ENCODE data around the gene CHTF8.
"Not testable (repeated sequence)": the region's sequence is repeated elsewhere in the genome, so short reads cannot be mapped to it uniquely, and the experiment has no call there.

Gene CHTF8

DNA sequence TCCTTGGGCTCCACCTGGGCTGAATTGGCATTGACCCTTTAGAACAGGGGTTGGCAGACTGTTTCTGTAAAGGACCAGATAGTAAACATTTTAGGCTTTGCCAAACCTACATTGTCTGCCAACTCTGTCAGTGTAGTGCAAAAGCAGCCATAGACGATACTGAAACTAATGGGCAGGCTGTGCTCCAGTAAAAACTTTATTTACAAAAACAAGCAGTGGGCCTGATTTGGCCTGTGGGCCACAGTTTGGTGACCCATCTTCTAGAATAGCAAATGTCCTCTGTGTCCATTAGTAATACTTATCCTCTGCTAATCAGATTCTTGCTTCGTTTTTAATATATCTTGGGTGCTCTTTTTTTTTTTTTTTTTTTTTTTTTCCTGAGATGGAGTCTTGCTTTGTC is 6.2 kb upstream of the CHTF8 start:
- no peak for DNase-seq

DNA sequence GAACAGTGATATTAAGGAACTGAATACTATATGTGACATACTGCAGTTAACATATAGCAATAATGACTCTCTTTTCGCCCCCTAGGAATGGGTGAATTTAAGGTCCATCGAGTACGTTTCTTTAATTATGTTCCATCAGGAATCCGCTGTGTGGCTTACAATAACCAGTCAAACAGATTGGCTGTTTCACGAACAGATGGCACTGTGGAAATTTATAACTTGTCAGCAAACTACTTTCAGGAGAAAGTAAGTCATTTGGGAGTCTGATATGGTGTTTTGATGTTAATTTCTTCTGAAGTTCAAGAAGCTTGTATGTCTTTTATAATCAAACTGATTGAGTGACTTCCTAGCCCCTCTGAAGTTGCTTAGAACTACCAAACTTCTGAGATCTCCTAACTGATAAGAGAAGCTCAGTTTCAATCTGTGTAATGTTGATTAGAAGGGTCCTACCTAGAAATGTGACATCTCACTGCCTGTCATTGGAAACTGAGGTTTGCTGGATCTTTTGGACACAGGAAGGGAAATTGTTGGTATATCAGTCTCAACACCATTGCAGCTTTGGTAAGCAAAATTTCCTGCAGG is 1.1 kb upstream of the CHTF8 start:
- no peak for DNase-seq

- DNase-seq: peak; percentile 90
These were observed 457 bp downstream of the CHTF8 start for GRCh38 chr16:69131839-69132423.

DNA sequence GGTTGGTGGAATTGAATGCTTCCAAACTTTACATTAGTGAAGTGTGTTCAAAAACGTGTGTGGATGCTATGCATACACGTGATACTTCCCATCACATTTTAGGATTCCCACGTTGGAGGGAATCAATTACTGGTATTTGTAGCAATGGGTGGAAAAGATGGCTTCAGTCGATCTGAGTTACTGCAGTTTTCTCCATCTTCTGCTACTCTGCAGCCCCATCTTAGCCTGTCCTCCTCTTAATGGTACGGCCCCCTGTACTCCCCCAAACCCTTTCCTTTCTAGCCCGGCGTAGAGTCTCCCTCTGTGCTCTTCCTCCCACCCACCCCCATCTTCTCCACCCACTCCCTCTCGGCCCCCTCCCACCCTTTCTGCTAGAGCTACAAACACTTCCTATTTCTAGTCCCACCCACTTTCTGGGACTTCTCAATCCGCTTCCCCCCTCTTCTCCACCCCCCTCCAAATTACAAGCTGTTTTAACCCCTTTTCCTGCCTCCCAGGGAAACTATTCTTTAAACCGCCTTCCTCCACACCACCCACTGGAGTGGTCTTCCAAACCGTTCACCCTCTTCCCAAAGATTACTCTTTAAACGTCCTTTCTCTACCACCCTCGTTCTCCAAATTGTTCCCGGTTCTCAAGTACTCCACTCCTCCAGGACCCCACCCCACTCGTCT is 1.1 kb downstream of the CHTF8 start:
- peak; percentile 59 for DNase-seq

GRCh38 chr16:69130461-69130860 is 1.9 kb downstream of the CHTF8 start:
- no peak for DNase-seq

GRCh38 chr16:69127966-69128510 is 4.3 kb downstream of the CHTF8 start:
- DNase-seq: no peak

- not testable (repeated sequence) for DNase-seq
These were observed 5.6 kb downstream of the CHTF8 start for GRCh38 chr16:69126801-69127200.

- DNase-seq: no peak
These were observed 6.2 kb downstream of the CHTF8 start for GRCh38 chr16:69126221-69126620.

- DNase-seq: not testable (repeated sequence)
These were observed 7.4 kb downstream of the CHTF8 start for GRCh38 chr16:69124961-69125360.

- DNase-seq: not testable (repeated sequence)
These were observed 8.0 kb downstream of the CHTF8 start for GRCh38 chr16:69124406-69124805.

- no peak for DNase-seq
These were observed 8.5 kb downstream of the CHTF8 start for GRCh38 chr16:69123910-69124309.

GRCh38 chr16:69120096-69120664 is 12.2 kb downstream of the CHTF8 start:
- no peak for DNase-seq

GRCh38 chr16:69119536-69119935 is 12.9 kb downstream of the CHTF8 start:
- DNase-seq: no peak

DNA sequence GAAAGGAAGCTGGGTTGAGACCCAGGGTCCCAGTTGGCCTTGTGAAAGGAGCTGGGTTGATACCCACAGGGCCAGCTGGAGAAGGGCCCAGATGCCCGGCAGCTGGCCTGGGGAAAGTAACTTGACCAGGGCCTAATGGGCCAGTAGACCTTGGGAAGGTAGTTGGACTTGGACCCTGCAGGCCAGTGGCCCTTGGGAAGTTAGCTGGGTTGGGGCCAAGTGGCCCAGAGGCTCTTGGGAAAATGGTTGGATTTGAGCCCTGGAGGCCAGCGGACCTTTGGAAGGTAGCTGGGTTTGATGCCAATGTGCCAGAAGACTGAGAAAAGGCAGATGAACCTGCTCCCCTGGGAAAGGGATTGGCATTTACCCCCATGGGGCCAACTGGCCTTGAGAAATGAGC is 13.4 kb downstream of the CHTF8 start:
- DNase-seq: no peak

- DNase-seq: no peak
These were observed 13.9 kb downstream of the CHTF8 start for GRCh38 chr16:69118468-69118867.

DNA sequence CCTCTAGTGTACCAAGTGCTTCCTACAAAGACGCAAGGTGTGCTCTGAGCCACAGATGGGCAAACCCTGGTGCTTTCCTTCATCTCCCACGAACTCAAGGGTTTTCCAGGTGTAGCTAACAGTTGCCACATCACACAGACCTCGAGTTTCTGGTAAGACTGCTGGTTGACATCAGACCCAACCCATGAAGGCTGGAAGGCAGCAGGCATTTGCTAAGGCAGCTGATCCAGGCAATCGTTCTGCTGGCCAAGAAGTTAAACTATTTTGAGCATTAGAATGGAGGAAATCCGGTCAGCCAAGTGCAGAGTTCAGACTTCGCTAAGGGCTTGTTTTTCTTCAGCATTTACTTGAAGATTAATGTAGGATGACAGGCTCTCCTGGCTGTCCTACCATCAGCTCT is 15.5 kb downstream of the CHTF8 start:
- DNase-seq: no peak

- DNase-seq: no peak
These were observed 16.0 kb downstream of the CHTF8 start for GRCh38 chr16:69116256-69116875.

DNA sequence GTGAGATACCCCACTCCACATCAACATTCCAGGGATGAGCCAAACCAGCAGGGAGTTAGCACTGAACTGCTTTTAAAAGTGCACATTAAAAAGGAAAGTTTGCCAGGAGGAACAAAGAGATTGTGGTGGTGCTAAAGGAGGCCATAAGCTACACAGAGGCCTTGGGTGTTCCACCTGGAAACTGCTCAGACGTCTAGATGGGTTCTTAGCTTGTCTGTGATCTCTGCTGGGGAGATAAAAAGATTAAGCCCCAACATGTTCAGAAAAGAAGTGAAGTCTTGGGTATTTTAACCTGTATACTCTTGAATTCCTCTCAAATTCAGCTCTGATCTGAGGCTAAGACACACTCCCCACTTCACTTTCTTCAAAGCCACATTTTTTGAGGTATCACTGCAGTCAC is 16.6 kb downstream of the CHTF8 start:
- DNase-seq: no peak

- DNase-seq: no peak
These were observed 17.0 kb downstream of the CHTF8 start for GRCh38 chr16:69115361-69115760.

- no peak for DNase-seq
These were observed 17.4 kb downstream of the CHTF8 start for GRCh38 chr16:69114976-69115355.

- DNase-seq: no peak
These were observed 17.9 kb downstream of the CHTF8 start for GRCh38 chr16:69114346-69114975.

GRCh38 chr16:69113216-69113615 is 19.2 kb downstream of the CHTF8 start:
- DNase-seq: no peak
